Measurements from ENCODE around the gene CSTF2. TPM values are rescaled to one million over a fixed set of nuclear protein-coding genes. Genes with fewer than 3 reads are reported as not detected.

CSTF2 gene
- total RNA-seq, 1 experiment from 2014 or later: 30.3 TPM

GRCh38 chrX:100880368-100880767 is 60.2 kb downstream of the CSTF2 start:
- Mint-ChIP-seq H3K27ac (no peak overlapping the region), H3K27me3 (ENCODE audit: low read depth) (no peaks in the 10 kb centered on the region; the same call in 1 of the 2 replicates), H3K4me1 (peaks cover 4% of the 10 kb centered on the region), H3K36me3 (no peaks in the 10 kb centered on the region), H3K4me3 (no peak overlapping the region), H3K9me3 (no peaks in the 10 kb centered on the region)
- TF ChIP-seq NFE2L1 (CRISPR knock-in tag; IDR thresholded peaks at IDR 0.05) (no peak), NFATC4 (CRISPR knock-in tag; IDR thresholded peaks at IDR 0.05) (no peak), NR1H2 (CRISPR knock-in tag; IDR thresholded peaks at IDR 0.05) (no peak), USF1 (CRISPR knock-in tag; IDR thresholded peaks at IDR 0.05) (no peak)
- TF ChIP-seq, protein P1, sequence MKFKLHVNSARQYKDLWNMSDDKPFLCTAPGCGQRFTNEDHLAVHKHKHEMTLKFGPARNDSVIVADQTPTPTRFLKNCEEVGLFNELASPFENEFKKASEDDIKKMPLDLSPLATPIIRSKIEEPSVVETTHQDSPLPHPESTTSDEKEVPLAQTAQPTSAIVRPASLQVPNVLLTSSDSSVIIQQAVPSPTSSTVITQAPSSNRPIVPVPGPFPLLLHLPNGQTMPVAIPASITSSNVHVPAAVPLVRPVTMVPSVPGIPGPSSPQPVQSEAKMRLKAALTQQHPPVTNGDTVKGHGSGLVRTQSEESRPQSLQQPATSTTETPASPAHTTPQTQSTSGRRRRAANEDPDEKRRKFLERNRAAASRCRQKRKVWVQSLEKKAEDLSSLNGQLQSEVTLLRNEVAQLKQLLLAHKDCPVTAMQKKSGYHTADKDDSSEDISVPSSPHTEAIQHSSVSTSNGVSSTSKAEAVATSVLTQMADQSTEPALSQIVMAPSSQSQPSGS (CRISPR knock-in tag; IDR thresholded peaks at IDR 0.05; ENCODE audit: borderline replicate concordance, low read depth): no peak
- ChIA-PET POLR2A (no interaction called here), CTCF (no interaction called here)
- DNase-seq (ENCODE audit: low spot score) (no peak), ATAC-seq (no peak)

DNA sequence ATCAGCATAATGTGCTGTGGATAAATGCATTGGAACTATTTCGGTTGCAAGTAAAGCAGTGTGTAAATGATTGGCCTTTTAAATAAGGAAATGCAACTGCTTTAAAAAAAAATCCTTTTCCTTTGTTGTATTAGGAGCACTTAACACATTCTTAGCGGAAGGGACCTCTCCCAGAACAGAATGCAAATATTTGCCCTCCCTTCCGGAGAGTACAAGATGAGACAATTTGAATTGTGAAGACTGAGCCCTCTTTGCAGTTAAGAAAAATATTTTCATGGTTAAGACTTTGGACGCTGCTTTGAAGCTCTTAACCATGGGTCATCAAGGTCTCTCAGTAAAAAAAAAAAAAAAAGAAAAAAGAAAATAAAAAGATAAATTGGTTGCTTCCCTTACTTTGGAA is 63.5 kb downstream of the CSTF2 start:
- no peak overlapping the region for H3K27ac Mint-ChIP-seq
- ChIA-PET CTCF (no interaction called here), POLR2A (no interaction called here)
- DNase-seq (ENCODE audit: low spot score) (no peak), ATAC-seq (no peak)
- no peaks in the 10 kb centered on the region for H3K36me3 Mint-ChIP-seq
- H3K4me3 Mint-ChIP-seq: no peak overlapping the region
- no peak for TF ChIP-seq NFYB (CRISPR knock-in tag; conservative IDR thresholded peaks at IDR 0.05; ENCODE audit: low read depth)
- TF ChIP-seq JAZF1 (CRISPR knock-in tag; IDR thresholded peaks at IDR 0.05): no peak
- no peak for TF ChIP-seq ETV6 (CRISPR knock-in tag; IDR thresholded peaks at IDR 0.05)
- TF ChIP-seq SMAD3 (CRISPR knock-in tag; IDR thresholded peaks at IDR 0.05; ENCODE audit: borderline replicate concordance): no peak
- no peak for TF ChIP-seq AR (CRISPR knock-in tag; IDR thresholded peaks at IDR 0.05)
- no peak for TF ChIP-seq ESRRA (CRISPR knock-in tag; IDR thresholded peaks at IDR 0.05; ENCODE audit: borderline replicate concordance)
- TF ChIP-seq, protein P2, sequence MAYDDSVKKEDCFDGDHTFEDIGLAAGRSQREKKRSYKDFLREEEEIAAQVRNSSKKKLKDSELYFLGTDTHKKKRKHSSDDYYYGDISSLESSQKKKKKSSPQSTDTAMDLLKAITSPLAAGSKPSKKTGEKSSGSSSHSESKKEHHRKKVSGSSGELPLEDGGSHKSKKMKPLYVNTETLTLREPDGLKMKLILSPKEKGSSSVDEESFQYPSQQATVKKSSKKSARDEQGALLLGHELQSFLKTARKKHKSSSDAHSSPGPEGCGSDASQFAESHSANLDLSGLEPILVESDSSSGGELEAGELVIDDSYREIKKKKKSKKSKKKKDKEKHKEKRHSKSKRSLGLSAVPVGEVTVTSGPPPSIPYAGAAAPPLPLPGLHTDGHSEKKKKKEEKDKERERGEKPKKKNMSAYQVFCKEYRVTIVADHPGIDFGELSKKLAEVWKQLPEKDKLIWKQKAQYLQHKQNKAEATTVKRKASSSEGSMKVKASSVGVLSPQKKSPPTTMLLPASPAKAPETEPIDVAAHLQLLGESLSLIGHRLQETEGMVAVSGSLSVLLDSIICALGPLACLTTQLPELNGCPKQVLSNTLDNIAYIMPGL (CRISPR knock-in tag; IDR thresholded peaks at IDR 0.05): no peak
- TF ChIP-seq, protein P3, sequence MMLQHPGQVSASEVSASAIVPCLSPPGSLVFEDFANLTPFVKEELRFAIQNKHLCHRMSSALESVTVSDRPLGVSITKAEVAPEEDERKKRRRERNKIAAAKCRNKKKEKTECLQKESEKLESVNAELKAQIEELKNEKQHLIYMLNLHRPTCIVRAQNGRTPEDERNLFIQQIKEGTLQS (CRISPR knock-in tag; conservative IDR thresholded peaks at IDR 0.05): no peak
- TF ChIP-seq ZNF671 (CRISPR knock-in tag; IDR thresholded peaks at IDR 0.05): no peak
- no peak for TF ChIP-seq ZNF532 (CRISPR knock-in tag; IDR thresholded peaks at IDR 0.05; ENCODE audit: borderline replicate concordance)
- TF ChIP-seq ZBTB21 (CRISPR knock-in tag; IDR thresholded peaks at IDR 0.05; ENCODE audit: borderline replicate concordance): no peak
- TF ChIP-seq TEAD1 (CRISPR knock-in tag; IDR thresholded peaks at IDR 0.05): no peak
- TF ChIP-seq FOXJ3 (CRISPR knock-in tag; IDR thresholded peaks at IDR 0.05; ENCODE audit: borderline replicate concordance): no peak
- no peak for TF ChIP-seq CREB1 (CRISPR knock-in tag; IDR thresholded peaks at IDR 0.05)
- H3K4me1 Mint-ChIP-seq: peaks cover 4% of the 10 kb centered on the region
- no peaks in the 10 kb centered on the region for H3K9me3 Mint-ChIP-seq
- no peaks in the 10 kb centered on the region for H3K27me3 Mint-ChIP-seq (ENCODE audit: low read depth)

Data from WTC11 (cell line).